K562 (cell line): ENCODE results near the gene LPCAT3. TPM values are rescaled to one million over a fixed set of nuclear protein-coding genes. Genes with fewer than 3 reads are reported as not detected.

Experiments
- ARHGAP35 ChIP-seq: fragments of 450-650 bp; IDR thresholded peaks from 2 replicates; pipeline ENCODE4 v1.6.1; 2018; ENCODE audit not compliant: partially characterized antibody
- CTCFL ChIP-seq: IDR thresholded peaks from 2 replicates; pipeline ENCODE4 v1.6.1; 2011; ENCODE audit warnings: borderline replicate concordance, low read depth, mild to moderate bottlenecking, moderate library complexity, low read length; ENCODE audit not compliant: insufficient read depth, poor library complexity, severe bottlenecking
- FOS ChIP-seq: IDR thresholded peaks from 3 replicates; pipeline ENCODE4 v1.6.1; 2011; ENCODE audit not compliant: insufficient read length; ENCODE audit errors: extremely low read depth
- KDM5B ChIP-seq: fragments of 200-600 bp; sonication (generic); IDR thresholded peaks from 2 replicates; pipeline ENCODE4 v1.6.1; 2012; ENCODE audit warnings: low read depth, mild to moderate bottlenecking, moderate library complexity, low read length, control low read depth, inconsistent platforms; ENCODE audit not compliant: insufficient replicate concordance
- KLF16 ChIP-seq: IDR thresholded peaks from 2 replicates; pipeline ENCODE4 v1.6.1; 2016; ENCODE audit warnings: antibody characterized with exemption
- MTA1 ChIP-seq: fragments of 450-650 bp; IDR thresholded peaks from 2 replicates; pipeline ENCODE4 v1.6.1; 2017; ENCODE audit warnings: borderline replicate concordance
- MTF1 ChIP-seq: fragments of 250-450 bp; sonication (Bioruptor Pico); IDR thresholded peaks from 2 replicates; pipeline ENCODE4 v1.9.0; 2021; ENCODE audit warnings: moderate library complexity, mild to moderate bottlenecking, inconsistent platforms, borderline replicate concordance
- OTX1 ChIP-seq: fragments of 450-650 bp; formaldehyde crosslinking; IDR thresholded peaks from 2 replicates; pipeline ENCODE4 v1.4.0; 2022; ENCODE audit warnings: mild to moderate bottlenecking
- POLR2G ChIP-seq: fragments of 200-400 bp; formaldehyde crosslinking; IDR thresholded peaks from 2 replicates; pipeline ENCODE4 v1.6.1; 2017; ENCODE audit warnings: low read depth, mild to moderate bottlenecking, antibody characterized with exemption, low read length, moderate library complexity
- PRPF4 ChIP-seq: fragments of 200-400 bp; formaldehyde crosslinking; IDR thresholded peaks from one replicate; pipeline ENCODE4 v1.6.1; 2017; ENCODE audit warnings: low read length, low read depth, mild to moderate bottlenecking; ENCODE audit not compliant: insufficient read depth, poor library complexity, severe bottlenecking
- RHOXF2B ChIP-seq: fragments of 250-450 bp; sonication (Bioruptor Pico); conservative IDR thresholded peaks from 2 replicates; pipeline ENCODE4 v1.5.1; 2021
- SMARCA4 ChIP-seq: fragments of 450-650 bp; IDR thresholded peaks from 2 replicates; pipeline ENCODE4 v1.6.1; 2016
- SMARCB1 ChIP-seq: IDR thresholded peaks from 2 replicates; pipeline ENCODE4 v1.6.1; 2011; ENCODE audit warnings: improper control_type of control experiment, low read depth; ENCODE audit not compliant: insufficient read length
- STAT5A ChIP-seq: IDR thresholded peaks from 2 replicates; pipeline ENCODE4 v1.6.1; 2012; ENCODE audit warnings: low read length, inconsistent platforms, borderline replicate concordance
- SUPT5H ChIP-seq: fragments of 450-650 bp; IDR thresholded peaks from 2 replicates; pipeline ENCODE4 v1.6.1; 2016
- ZNF41 ChIP-seq: fragments of 250-450 bp; sonication (Bioruptor Pico); conservative IDR thresholded peaks from 2 replicates; pipeline ENCODE4 v1.4.0; 2020; ENCODE audit warnings: mild to moderate bottlenecking
- polyA plus RNA-seq, 8 experiments: library from polyadenylated mRNA; depleted of rRNA in 4 of 8; stranded (reverse) in 5 of 8; unstranded in 3 of 8; fragments of >200 nt; fragmentation: Nextera tagmentation in 2 of 8; fragmentation: Illumina TruSeq in 1 of 8; extraction: Ambion mirVana in 2 of 8; extraction: Trizol in 1 of 8; gene quantifications; 2 replicates each; pipeline versions ENCODE4 v1.2.1 to v1.2.3, GENCODE V29; 2011 to 2014; ENCODE audit warnings: inconsistent platforms in 1 of 8, missing spikeins in 1 of 8
- total RNA-seq, 7 experiments: library from RNA; depleted of rRNA in 6 of 7; stranded (reverse); fragments of >200 nt in 6 of 7; fragmentation: Illumina TruSeq in 2 of 7; extraction: Trizol in 2 of 7; gene quantifications; 2 replicates each; pipeline versions ENCODE4 v1.2.1 to v1.2.3, GENCODE V29; 2011 to 2021; ENCODE audit warnings: low replicate concordance in 1 of 7
- TF ChIP-seq, protein P1 (sequence below): fragments of 450-650 bp; IDR thresholded peaks from 2 replicates; pipeline ENCODE4 v1.6.1; 2016; ENCODE audit warnings: low read depth
- TF ChIP-seq, protein P2 (sequence below): fragments of 250-450 bp; sonication (Bioruptor Pico); IDR thresholded peaks from 2 replicates; pipeline ENCODE4 v1.5.0; 2021

The LPCAT3 gene
- total and polyA plus RNA-seq, 9 of the 15 experiments (the other 6 are each of a cell fraction or from before 2014, with no cell fraction given): 4.9 to 52.5 (median 25.3) TPM

- TF ChIP-seq, protein P1, sequence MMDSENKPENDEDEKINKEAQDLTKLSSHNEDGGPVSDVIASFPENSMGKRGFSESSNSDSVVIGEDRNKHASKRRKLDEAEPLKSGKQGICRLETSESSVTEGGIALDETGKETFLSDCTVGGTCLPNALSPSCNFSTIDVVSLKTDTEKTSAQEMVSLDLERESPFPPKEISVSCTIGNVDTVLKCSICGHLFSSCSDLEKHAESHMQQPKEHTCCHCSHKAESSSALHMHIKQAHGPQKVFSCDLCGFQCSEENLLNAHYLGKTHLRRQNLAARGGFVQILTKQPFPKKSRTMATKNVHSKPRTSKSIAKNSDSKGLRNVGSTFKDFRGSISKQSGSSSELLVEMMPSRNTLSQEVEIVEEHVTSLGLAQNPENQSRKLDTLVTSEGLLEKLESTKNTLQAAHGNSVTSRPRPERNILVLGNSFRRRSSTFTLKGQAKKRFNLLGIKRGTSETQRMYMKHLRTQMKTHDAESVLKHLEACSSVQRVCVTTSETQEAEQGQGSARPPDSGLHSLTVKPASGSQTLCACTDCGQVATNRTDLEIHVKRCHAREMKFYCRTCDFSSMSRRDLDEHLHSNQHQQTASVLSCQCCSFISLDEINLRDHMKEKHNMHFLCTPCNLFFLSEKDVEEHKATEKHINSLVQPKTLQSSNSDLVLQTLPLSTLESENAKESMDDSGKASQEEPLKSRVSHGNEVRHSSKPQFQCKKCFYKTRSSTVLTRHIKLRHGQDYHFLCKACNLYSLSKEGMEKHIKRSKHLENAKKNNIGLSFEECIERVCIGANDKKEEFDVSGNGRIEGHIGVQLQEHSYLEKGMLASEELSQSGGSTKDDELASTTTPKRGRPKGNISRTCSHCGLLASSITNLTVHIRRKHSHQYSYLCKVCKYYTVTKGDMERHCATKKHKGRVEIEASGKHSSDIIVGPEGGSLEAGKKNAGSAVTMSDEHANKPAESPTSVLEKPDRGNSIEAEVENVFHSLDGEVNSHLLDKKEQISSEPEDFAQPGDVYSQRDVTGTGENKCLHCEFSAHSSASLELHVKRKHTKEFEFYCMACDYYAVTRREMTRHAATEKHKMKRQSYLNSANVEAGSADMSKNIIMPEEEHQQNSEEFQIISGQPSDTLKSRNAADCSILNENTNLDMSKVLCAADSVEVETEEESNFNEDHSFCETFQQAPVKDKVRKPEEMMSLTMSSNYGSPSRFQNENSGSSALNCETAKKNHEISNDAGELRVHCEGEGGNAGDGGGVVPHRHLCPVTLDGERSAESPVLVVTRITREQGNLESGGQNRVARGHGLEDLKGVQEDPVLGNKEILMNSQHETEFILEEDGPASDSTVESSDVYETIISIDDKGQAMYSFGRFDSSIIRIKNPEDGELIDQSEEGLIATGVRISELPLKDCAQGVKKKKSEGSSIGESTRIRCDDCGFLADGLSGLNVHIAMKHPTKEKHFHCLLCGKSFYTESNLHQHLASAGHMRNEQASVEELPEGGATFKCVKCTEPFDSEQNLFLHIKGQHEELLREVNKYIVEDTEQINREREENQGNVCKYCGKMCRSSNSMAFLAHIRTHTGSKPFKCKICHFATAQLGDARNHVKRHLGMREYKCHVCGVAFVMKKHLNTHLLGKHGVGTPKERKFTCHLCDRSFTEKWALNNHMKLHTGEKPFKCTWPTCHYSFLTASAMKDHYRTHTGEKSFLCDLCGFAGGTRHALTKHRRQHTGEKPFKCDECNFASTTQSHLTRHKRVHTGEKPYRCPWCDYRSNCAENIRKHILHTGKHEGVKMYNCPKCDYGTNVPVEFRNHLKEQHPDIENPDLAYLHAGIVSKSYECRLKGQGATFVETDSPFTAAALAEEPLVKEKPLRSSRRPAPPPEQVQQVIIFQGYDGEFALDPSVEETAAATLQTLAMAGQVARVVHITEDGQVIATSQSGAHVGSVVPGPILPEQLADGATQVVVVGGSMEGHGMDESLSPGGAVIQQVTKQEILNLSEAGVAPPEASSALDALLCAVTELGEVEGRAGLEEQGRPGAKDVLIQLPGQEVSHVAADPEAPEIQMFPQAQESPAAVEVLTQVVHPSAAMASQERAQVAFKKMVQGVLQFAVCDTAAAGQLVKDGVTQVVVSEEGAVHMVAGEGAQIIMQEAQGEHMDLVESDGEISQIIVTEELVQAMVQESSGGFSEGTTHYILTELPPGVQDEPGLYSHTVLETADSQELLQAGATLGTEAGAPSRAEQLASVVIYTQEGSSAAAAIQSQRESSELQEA: no peak
- TF ChIP-seq, protein P2, sequence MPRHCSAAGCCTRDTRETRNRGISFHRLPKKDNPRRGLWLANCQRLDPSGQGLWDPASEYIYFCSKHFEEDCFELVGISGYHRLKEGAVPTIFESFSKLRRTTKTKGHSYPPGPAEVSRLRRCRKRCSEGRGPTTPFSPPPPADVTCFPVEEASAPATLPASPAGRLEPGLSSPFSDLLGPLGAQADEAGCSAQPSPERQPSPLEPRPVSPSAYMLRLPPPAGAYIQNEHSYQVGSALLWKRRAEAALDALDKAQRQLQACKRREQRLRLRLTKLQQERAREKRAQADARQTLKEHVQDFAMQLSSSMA (CRISPR knock-in tag): no peak
- no peak for TF ChIP-seq CTCFL
- TF ChIP-seq STAT5A: peak; percentile 75; the same call in 1 of the 2 replicates
- no peak for TF ChIP-seq PRPF4
- peak; percentile 61; the same call in 1 of the 2 replicates for TF ChIP-seq POLR2G
- TF ChIP-seq OTX1 (CRISPR knock-in tag): no peak
- no peak for TF ChIP-seq ZNF41 (CRISPR knock-in tag)
- TF ChIP-seq ARHGAP35: no peak
- TF ChIP-seq SMARCA4: peak; percentile 68
- TF ChIP-seq MTF1 (CRISPR knock-in tag): no peak
- TF ChIP-seq SUPT5H: peak; percentile 65
- peak; percentile 75; the same call in 1 of the 2 replicates for TF ChIP-seq KLF16
- TF ChIP-seq MTA1: no peak
- TF ChIP-seq SMARCB1: no peak
- TF ChIP-seq KDM5B: no peak
- no peak for TF ChIP-seq RHOXF2B
- TF ChIP-seq FOS: no peak
Observed at GRCh38 chr12:6964605-6965025, 53.7 kb downstream of the LPCAT3 start (continued).
